Neural crest cell (in vitro differentiated cells): ENCODE measurements around the gene RAB37. TPM values are rescaled to one million over a fixed set of nuclear protein-coding genes. Genes with fewer than 3 reads are reported as not detected.

ENCODE experiments used
- DNase-seq: peaks from one replicate; pipeline ENCODE4 v3.0.0; 2021; ENCODE audit warnings: low read depth, mixed read lengths, low spot score
- H3K27ac Mint-ChIP-seq: one replicate; pipeline ENCODE4 v1.8.0; 2021; ENCODE audit warnings: mild to moderate bottlenecking, mixed read lengths; ENCODE audit not compliant: unreplicated experiment
- H3K27me3 Mint-ChIP-seq: 2 replicates; pipeline ENCODE4 v1.8.0; 2021; ENCODE audit warnings: low read depth, mild to moderate bottlenecking, mixed read lengths
- H3K36me3 Mint-ChIP-seq: 2 replicates; pipeline ENCODE4 v1.8.0; 2021; ENCODE audit warnings: low read depth, mild to moderate bottlenecking, mixed read lengths
- H3K4me1 Mint-ChIP-seq: 2 replicates; pipeline ENCODE4 v1.8.0; 2021; ENCODE audit warnings: mixed read lengths
- H3K4me3 Mint-ChIP-seq: one replicate; pipeline ENCODE4 v1.8.0; 2021; ENCODE audit warnings: mild to moderate bottlenecking, mixed read lengths
- H3K9me3 Mint-ChIP-seq: 2 replicates; pipeline ENCODE4 v1.8.0; 2021; ENCODE audit warnings: mixed read lengths
- total RNA-seq: library from RNA; stranded (reverse); gene quantifications from 2 replicates; pipeline ENCODE4 v1.2.1, GENCODE V29; 2021
- TF ChIP-seq, protein P1 (sequence below): fragments of 200-600 bp; sonication (generic); conservative IDR thresholded peaks from 2 replicates; pipeline ENCODE4 v1.5.0; 2021; ENCODE audit warnings: antibody characterized with exemption, mild to moderate bottlenecking

The RAB37 gene
- total RNA-seq, 1 donor from 2014 or later: not detected

GRCh38 chr17:74713171-74713755, 23.8 kb upstream of the RAB37 start:
- no peaks in the 10 kb centered on the region for H3K4me1 Mint-ChIP-seq
- no peak overlapping the region for H3K27ac Mint-ChIP-seq
- no peak for DNase-seq
- no peaks in the 10 kb centered on the region for H3K9me3 Mint-ChIP-seq
- peaks cover 31% of the 10 kb centered on the region for H3K27me3 Mint-ChIP-seq
- TF ChIP-seq, protein P1, sequence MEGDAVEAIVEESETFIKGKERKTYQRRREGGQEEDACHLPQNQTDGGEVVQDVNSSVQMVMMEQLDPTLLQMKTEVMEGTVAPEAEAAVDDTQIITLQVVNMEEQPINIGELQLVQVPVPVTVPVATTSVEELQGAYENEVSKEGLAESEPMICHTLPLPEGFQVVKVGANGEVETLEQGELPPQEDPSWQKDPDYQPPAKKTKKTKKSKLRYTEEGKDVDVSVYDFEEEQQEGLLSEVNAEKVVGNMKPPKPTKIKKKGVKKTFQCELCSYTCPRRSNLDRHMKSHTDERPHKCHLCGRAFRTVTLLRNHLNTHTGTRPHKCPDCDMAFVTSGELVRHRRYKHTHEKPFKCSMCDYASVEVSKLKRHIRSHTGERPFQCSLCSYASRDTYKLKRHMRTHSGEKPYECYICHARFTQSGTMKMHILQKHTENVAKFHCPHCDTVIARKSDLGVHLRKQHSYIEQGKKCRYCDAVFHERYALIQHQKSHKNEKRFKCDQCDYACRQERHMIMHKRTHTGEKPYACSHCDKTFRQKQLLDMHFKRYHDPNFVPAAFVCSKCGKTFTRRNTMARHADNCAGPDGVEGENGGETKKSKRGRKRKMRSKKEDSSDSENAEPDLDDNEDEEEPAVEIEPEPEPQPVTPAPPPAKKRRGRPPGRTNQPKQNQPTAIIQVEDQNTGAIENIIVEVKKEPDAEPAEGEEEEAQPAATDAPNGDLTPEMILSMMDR: no peak
- H3K36me3 Mint-ChIP-seq: no peaks in the 10 kb centered on the region
- H3K4me3 Mint-ChIP-seq: no peak overlapping the region

DNA sequence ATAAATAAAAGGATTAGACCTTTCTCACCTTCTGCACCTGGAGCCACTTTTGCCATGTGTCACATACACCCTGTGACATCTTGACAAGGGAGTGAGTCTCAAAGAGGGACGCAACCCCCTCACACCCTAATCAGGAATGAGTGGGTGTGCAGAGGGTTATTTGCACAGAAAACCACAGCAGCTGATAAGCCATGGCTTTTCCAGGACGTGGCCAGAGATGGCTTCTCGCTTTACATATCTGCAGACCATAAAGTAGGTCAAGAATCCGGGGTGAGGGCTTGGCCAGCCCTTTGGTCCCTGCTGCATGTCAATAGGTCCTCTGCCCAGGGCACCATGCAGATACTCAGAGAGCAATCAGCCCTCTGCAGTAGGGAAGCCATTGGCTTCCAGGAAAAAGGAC, 21.9 kb upstream of the RAB37 start:
- Mint-ChIP-seq H3K27ac (no peak overlapping the region), H3K9me3 (no peaks in the 10 kb centered on the region), H3K4me3 (no peak overlapping the region), H3K36me3 (no peaks in the 10 kb centered on the region), H3K4me1 (no peaks in the 10 kb centered on the region), H3K27me3 (peaks cover 34% of the 10 kb centered on the region)
- TF ChIP-seq, protein P1: no peak
- DNase-seq: no peak

GRCh38 chr17:74720506-74720905, 16.6 kb upstream of the RAB37 start:
- TF ChIP-seq, protein P1: no peak
- Mint-ChIP-seq H3K4me3 (no peak overlapping the region), H3K9me3 (no peaks in the 10 kb centered on the region), H3K4me1 (peaks cover 6% of the 10 kb centered on the region), H3K27me3 (peaks cover 32% of the 10 kb centered on the region), H3K27ac (no peak overlapping the region), H3K36me3 (no peaks in the 10 kb centered on the region)
- no peak for DNase-seq

GRCh38 chr17:74722782-74723181, 14.3 kb upstream of the RAB37 start:
- Mint-ChIP-seq H3K9me3 (no peaks in the 10 kb centered on the region), H3K4me3 (no peak overlapping the region), H3K27ac (no peak overlapping the region), H3K36me3 (no peaks in the 10 kb centered on the region), H3K27me3 (peaks cover 32% of the 10 kb centered on the region), H3K4me1 (peaks cover 6% of the 10 kb centered on the region)
- TF ChIP-seq, protein P1: no peak
- DNase-seq: no peak

DNA sequence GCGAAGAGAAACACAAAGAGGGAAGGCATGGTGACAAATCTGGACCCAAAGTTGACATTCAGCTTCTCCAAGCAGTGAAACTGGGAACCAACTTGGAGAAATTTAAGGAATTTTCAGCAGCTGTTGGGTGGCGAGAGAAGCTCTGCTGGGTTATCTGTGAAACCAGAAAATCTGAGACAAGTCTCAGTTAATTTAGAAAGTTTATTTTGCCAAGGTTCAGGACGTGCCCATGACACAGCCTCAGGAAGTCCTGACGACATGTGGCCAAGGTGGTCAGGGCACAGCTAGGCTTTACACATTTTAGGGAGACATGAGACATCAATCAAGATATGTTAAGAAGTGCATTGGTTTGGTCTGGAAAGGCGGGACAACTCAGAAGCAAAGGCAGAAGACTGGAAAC, 13.2 kb upstream of the RAB37 start:
- DNase-seq: no peak
- TF ChIP-seq, protein P1: no peak
- peaks cover 28% of the 10 kb centered on the region for H3K27me3 Mint-ChIP-seq
- no peak overlapping the region for H3K4me3 Mint-ChIP-seq
- H3K36me3 Mint-ChIP-seq: no peaks in the 10 kb centered on the region
- H3K9me3 Mint-ChIP-seq: no peaks in the 10 kb centered on the region
- H3K4me1 Mint-ChIP-seq: peaks cover 6% of the 10 kb centered on the region
- no peak overlapping the region for H3K27ac Mint-ChIP-seq
